BJ (cell line): Measurements from ENCODE around the gene TNRC6B. TPM values are rescaled to one million over a fixed set of nuclear protein-coding genes. Genes with fewer than 3 reads are reported as not detected.

Source experiments
- CTCF ChIA-PET: fragments of 350-600 bp; formaldehyde crosslinking; extraction: SDS; loops from one replicate; lab custom pipeline; 2021; ENCODE audit warnings: antibody characterized with exemption, inconsistent platforms; lab: Yijun Ruan, JAX
- POLR2A ChIA-PET: fragments of 300-600 bp; sonication (Branson Sonifier 250); formaldehyde crosslinking; extraction: SDS; loops from one replicate; lab custom pipeline; 2021; ENCODE audit warnings: antibody characterized with exemption; lab: Charles Lee
- DNase-seq: peaks from one replicate; pipeline ENCODE4 v3.0.0-alpha.2; 2011; ENCODE audit warnings: low read depth
- H3K27me3 ChIP-seq: 2 replicates; pipeline ENCODE4 v1.6.0; 2011; ENCODE audit warnings: low read length; ENCODE audit not compliant: control insufficient read depth, insufficient read depth
- H3K36me3 ChIP-seq: 2 replicates; pipeline ENCODE4 v1.5.1; 2011; ENCODE audit warnings: low read length; ENCODE audit not compliant: control insufficient read depth, insufficient read depth
- H3K4me3 ChIP-seq: 2 replicates; pipeline ENCODE4 v1.5.1; 2011; ENCODE audit warnings: low read depth, mild to moderate bottlenecking, control low read depth, low read length
- CTCF ChIP-seq: IDR thresholded peaks from 2 replicates; pipeline ENCODE4 v1.5.1; 2011; ENCODE audit warnings: low read depth, mild to moderate bottlenecking, control low read depth, inconsistent platforms, low read length, moderate library complexity; ENCODE audit not compliant: insufficient read depth
- polyA plus RNA-seq: library from polyadenylated mRNA; depleted of rRNA; stranded (reverse); fragments of >200 nt; gene quantifications from 2 replicates; pipeline ENCODE4 v1.2.3, GENCODE V29; 2011

TNRC6B gene
- polyA plus RNA-seq, 1 experiment: 8.0 TPM

GRCh38 chr22:40240160-40240559 lies 62.4 kb downstream of the TNRC6B start:
- Histone ChIP-seq H3K4me3 (no peak overlapping the region), H3K36me3 (peaks cover 2% of the 10 kb centered on the region; the same call in 1 of the 2 replicates), H3K27me3 (no peaks in the 10 kb centered on the region)
- TF ChIP-seq CTCF: no peak
- ChIA-PET POLR2A (no interaction called here), CTCF (no interaction called here)
- no peak for DNase-seq

GRCh38 chr22:40240686-40241085 lies 63.0 kb downstream of the TNRC6B start:
- ChIA-PET POLR2A (no interaction called here), CTCF (no interaction called here)
- Histone ChIP-seq H3K36me3 (peaks cover 2% of the 10 kb centered on the region; the same call in 1 of the 2 replicates), H3K4me3 (no peak overlapping the region), H3K27me3 (no peaks in the 10 kb centered on the region)
- DNase-seq: no peak
- no peak for TF ChIP-seq CTCF

- Histone ChIP-seq H3K36me3 (peaks cover 2% of the 10 kb centered on the region; the same call in 1 of the 2 replicates), H3K27me3 (no peaks in the 10 kb centered on the region), H3K4me3 (no peak overlapping the region)
- ChIA-PET CTCF (interaction anchor here (0.7 to 0.9 kb wide), 2 partner anchors 16 to 23 kb away, joined by 3 to 4 read pairs; no protein-coding TSS in a partner anchor), POLR2A (no interaction called here)
- DNase-seq: no peak
- TF ChIP-seq CTCF: no peak
These were observed 63.6 kb downstream of the TNRC6B start for GRCh38 chr22:40241200-40241763.

- ChIA-PET CTCF (no interaction called here), POLR2A (no interaction called here)
- Histone ChIP-seq H3K27me3 (no peaks in the 10 kb centered on the region), H3K36me3 (peaks cover 3% of the 10 kb centered on the region; the same call in 1 of the 2 replicates), H3K4me3 (no peak overlapping the region)
- DNase-seq: no peak
- no peak for TF ChIP-seq CTCF
These were observed 66.2 kb downstream of the TNRC6B start for GRCh38 chr22:40243891-40244290.

GRCh38 chr22:40244586-40244985 lies 66.9 kb downstream of the TNRC6B start:
- POLR2A ChIA-PET: no interaction called here
- no peak for DNase-seq
- CTCF ChIA-PET: no interaction called here
- Histone ChIP-seq H3K4me3 (no peak overlapping the region), H3K27me3 (no peaks in the 10 kb centered on the region), H3K36me3 (peaks cover 3% of the 10 kb centered on the region; the same call in 1 of the 2 replicates)
- no peak for TF ChIP-seq CTCF
